Measurements from ENCODE around the gene ZC3H11A. TPM values are rescaled to one million over a fixed set of nuclear protein-coding genes. Genes with fewer than 3 reads are reported as not detected.
"Not testable (repeated sequence)": the region's sequence is repeated elsewhere in the genome, so short reads cannot be mapped to it uniquely, and the experiment has no call there.

Gene ZC3H11A
- total and polyA plus RNA-seq, 11 donors, result 25.6 to 54.2 (median 42.2) TPM

- Histone ChIP-seq H3K4me3 (no peak overlapping the region), H3K27ac (no peak overlapping the region), H3K27me3 (no peaks in the 10 kb centered on the region), H3K9me3 (no peaks in the 10 kb centered on the region), H3K36me3 (no peaks in the 10 kb centered on the region), H3K4me1 (peaks cover 0 to 7% (median 0%) of the 10 kb centered on the region in 12 donors)
- no peak for TF ChIP-seq CTCF (IDR thresholded peaks at IDR 0.05)
- no peak for TF ChIP-seq POLR2A (IDR thresholded peaks at IDR 0.05)
- intact Hi-C loops (cut with DNase I), result no loop called here
- no peak for DNase-seq
- WGBS, 4 donors, result 83 to 89% (median 87%) methylated on average over 4 of the region's 4 CpGs
- no peak for ATAC-seq
Measured at GRCh38 chr1:203754455-203754864, 41.0 kb upstream of the ZC3H11A start.

GRCh38 chr1:203756036-203756435 lies 39.4 kb upstream of the ZC3H11A start:
- 85 to 92% (median 91%) methylated on average over 4 of the region's 4 CpGs for WGBS, 4 donors

GRCh38 chr1:203758749-203759148 lies 36.7 kb upstream of the ZC3H11A start:
- H3K27me3 ChIP-seq; H3K4me3 ChIP-seq; H3K9me3 ChIP-seq; ATAC-seq; intact Hi-C loops (cut with DNase I); H3K36me3 ChIP-seq; H3K4me1 ChIP-seq; DNase-seq; H3K27ac ChIP-seq: not testable (repeated sequence)
- WGBS, 4 donors, result 79 to 86% (median 83%) methylated on average over 2 of the region's 2 CpGs

More at GRCh38 chr1:203756036-203756435, 39.4 kb upstream of the ZC3H11A start:
- Histone ChIP-seq H3K36me3 (no peaks in the 10 kb centered on the region), H3K9me3 (no peaks in the 10 kb centered on the region), H3K4me3 (no peak overlapping the region), H3K27ac (no peak overlapping the region), H3K27me3 (no peaks in the 10 kb centered on the region), H3K4me1 (peaks cover 0 to 5% (median 0%) of the 10 kb centered on the region in 12 donors)
- TF ChIP-seq POLR2A (IDR thresholded peaks at IDR 0.05) (no peak), CTCF (IDR thresholded peaks at IDR 0.05) (no peak)
- ATAC-seq, result no peak
- no peak for DNase-seq
- intact Hi-C loops (cut with DNase I), result no loop called here

- H3K36me3 ChIP-seq, result no peaks in the 10 kb centered on the region
- H3K4me1 ChIP-seq, result peaks cover 0 to 5% (median 0%) of the 10 kb centered on the region in 12 donors
- no peaks in the 10 kb centered on the region for H3K9me3 ChIP-seq
- DNase-seq, result no peak
- ATAC-seq, result no peak
- TF ChIP-seq POLR2A (IDR thresholded peaks at IDR 0.05) (no peak), CTCF (IDR thresholded peaks at IDR 0.05) (no peak)
- 92 to 97% (median 95%) methylated on average over 3 of the region's 3 CpGs for WGBS, 4 donors
- H3K27me3 ChIP-seq, result no peaks in the 10 kb centered on the region
- no peak overlapping the region for H3K27ac ChIP-seq
- H3K4me3 ChIP-seq, result no peak overlapping the region
- intact Hi-C loops (cut with DNase I), result no loop called here
Measured at GRCh38 chr1:203760506-203760905, 34.9 kb upstream of the ZC3H11A start.

GRCh38 chr1:203761958-203762357 lies 33.5 kb upstream of the ZC3H11A start:
- H3K9me3 ChIP-seq; H3K27me3 ChIP-seq; H3K27ac ChIP-seq; intact Hi-C loops (cut with DNase I); H3K36me3 ChIP-seq; H3K4me3 ChIP-seq; DNase-seq; ATAC-seq; H3K4me1 ChIP-seq: not testable (repeated sequence)
- 79 to 89% (median 84%) methylated on average over 7 of the region's 7 CpGs for WGBS, 4 donors
